NOMO-1 treated with dmso at 0.1 percent for 144 hours (cell line): ENCODE results near the gene RUVBL1.

Source experiments
- DNase-seq: peaks from one replicate; lab custom pipeline; 2025; ENCODE audit not compliant: unreplicated experiment; lab: John Stamatoyannopoulos, UW

The RUVBL1 gene

DNA sequence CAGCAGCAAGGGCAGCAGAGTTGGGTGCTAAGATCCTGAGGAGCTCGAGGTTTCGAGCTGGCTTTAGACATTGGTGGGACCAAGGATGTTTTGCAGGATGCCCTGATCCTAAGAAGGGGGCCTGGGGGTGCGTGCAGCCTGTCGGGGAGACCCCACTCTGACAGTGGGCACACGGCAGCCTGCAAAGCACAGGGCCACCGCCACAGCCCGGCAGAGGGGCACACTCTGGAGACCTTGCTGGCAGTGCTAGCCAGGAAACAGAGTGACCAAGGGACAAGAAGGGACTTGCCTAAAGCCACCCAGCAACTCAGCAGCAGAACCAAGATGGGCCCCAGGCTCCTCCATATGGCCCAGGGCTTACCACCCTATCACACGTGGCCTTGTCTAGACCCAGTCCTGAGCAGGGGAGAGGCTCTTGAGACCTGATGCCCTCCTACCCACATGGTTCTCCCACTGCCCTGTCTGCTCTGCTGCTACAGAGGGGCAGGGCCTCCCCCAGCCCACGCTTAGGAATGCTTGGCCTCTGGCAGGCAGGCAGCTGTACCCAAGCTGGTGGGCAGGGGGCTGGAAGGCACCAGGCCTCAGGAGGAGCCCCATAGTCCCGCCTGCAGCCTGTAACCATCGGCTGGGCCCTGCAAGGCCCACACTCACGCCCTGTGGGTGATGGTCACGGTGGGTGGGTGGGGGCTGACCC is 52.6 kb downstream of the RUVBL1 start:
- DNase-seq: no peak

DNA sequence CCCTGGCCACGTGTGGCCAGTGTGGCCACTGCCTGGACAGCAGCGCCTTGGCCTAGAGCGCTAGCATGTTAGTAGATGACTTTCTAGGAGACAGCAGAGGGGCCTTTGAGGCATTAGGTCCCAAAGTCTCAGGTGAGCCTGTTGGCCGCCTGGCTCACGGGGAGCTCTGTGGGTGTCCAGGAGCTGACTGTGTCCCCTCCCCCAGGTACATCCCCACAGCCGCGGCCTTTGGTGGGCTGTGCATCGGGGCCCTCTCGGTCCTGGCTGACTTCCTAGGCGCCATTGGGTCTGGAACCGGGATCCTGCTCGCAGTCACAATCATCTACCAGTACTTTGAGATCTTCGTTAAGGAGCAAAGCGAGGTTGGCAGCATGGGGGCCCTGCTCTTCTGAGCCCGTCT is 54.3 kb downstream of the RUVBL1 start:
- DNase-seq: no peak

DNA sequence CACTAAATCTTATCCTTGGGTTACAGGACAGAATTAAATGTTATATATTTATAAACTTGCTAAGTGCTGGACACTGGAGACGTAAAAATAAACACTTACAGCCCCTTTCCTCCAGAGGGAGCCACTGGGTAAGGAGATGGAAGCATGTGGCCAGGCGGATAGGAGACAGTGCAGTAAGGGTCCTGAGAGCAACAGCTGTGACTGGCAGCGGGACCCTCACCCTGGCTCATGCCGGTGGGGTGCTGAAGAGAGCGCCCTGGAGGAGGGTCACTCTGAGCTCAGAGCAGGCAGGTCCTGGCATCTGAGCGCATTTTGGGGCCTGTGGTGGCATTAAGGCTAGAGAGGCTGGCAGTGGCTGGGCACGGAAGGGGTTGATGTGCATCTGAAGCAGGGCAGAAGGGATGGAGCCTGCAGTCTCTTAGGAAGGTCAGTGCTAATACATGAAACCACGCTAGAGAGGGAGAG is 55.4 kb downstream of the RUVBL1 start:
- DNase-seq: no peak

GRCh38 chr3:128067489-128067888 is 56.1 kb downstream of the RUVBL1 start:
- peak; percentile 57 for DNase-seq

DNA sequence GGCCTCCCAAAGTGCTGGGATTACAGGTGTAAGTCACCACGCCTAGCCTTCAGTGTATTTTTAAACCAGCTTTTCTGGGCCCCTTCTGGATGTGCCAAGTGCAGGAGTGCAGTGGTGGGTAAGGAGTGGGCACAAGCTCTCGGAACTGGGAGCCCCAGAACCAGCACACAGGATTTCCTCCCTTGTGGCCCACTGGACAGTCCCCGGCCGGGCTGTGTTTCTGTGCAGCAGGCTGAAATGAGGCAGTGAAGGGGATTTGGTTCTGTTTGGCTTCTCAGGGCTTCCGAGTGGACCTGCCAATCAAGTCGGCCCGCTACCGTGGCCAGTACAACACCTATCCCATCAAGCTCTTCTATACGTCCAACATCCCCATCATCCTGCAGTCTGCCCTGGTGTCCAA is 56.9 kb downstream of the RUVBL1 start:
- no peak for DNase-seq

DNA sequence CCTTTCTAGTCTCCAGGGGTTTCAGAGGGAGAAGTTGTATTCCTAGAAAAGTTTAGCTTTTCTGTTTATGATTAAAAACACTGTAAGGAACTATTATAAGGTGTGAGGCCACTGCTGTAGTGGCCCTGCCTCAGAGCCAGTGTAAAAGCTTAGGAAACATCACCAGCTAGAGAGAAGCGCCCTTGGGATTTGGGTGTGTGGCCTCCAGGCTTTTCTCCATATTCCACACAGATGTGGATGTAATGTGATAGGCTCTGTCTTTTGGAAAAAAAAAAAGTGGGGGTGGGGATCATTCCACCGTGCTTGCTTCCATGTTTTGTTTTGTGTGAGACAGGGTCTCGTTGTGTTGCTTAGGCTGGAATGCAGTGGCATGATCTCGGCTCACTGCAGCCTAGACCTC is 57.5 kb downstream of the RUVBL1 start:
- DNase-seq: no peak

- DNase-seq: no peak
These were observed 58.6 kb downstream of the RUVBL1 start for GRCh38 chr3:128064962-128065361.

DNA sequence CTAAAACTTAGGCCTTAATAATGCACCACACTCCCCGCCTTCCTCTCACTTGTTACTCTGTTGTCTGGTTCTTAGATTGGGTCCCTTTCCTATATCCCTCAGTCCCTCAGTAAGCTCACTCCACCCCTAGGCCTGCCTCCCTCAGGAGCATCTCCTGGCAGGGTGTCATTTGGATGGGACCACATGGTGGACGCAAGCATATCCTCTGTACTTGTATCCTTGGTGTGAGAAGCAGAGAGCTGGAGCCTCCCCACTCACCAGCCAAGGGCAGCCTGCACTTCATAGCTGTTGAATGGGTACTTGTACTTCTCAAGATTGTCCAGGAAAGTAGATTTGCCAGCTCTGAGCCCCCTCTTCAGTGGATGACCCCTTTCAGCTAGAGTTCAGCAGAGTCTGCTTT is 59.7 kb downstream of the RUVBL1 start:
- no peak for DNase-seq

DNA sequence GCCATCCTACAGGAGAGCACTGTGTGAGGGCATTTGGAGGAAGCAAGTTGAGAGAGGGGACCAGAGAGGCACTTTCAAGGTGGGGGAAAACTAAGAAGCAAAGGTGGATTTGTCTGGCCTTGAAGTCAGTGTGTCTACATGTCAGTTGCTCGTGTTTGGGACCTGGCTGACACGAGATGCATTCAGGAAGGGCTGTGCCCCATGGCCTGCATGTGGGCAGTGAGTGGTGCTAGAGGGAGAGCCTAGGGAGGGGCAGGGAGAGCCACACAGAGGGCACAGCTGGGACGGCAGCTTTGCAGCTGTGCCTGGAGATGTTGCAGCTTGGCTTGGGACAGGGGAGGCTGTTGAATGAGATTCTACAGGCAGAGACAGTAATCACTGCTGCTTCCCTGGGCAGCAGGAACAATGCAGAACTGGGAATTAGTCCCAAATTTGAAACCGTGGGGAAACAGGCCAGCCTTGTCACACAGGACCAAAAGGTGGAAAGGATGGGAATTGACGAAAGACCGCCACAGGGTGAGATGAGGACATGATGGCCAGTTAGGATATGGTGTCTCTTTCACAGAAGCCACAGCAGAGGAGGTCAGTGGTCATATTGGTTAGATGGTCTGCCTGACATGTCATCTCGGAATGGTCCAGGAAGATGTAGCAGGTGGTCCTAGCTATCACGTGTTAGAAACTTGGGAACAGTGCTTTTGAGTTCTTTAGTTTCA is 61.4 kb downstream of the RUVBL1 start:
- DNase-seq: no peak

DNA sequence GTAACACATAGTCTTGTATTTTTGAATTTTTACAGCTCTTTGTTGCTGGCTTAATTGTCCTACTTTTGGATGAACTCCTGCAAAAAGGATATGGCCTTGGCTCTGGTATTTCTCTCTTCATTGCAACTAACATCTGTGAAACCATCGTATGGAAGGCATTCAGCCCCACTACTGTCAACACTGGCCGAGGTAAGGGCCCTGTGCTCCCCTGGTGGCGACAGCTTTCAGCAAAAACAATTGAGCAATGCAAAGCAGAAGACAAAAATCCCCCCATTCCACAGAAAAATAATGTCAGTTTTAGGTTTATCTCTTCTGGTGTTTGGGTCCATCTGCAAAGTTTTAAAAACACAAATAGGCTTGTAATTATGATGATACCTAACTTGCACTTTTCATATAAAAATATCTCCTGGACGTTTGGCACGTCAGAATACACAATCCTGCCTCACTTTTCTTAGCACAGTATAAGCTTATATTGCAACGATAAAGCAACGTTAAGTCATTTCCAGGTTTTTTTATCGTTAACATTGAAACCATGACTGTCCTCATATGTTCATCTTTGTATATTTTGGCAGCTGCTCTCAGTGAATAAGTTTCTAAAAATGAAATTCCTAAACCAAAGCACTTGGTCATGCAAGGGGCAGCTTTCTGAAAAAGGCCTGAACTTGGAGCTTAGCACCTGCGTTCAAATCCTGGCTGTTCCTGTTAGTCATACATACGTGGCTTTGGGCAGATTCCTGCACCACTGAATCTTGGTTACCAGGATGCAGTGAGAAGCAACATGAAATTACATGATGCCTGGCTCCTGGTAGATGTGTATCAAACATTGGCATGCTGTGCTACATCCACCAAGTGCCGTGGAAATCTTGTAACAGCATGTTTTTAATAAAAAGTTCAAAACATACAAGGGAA is 62.9 kb downstream of the RUVBL1 start:
- no peak for DNase-seq

- no peak for DNase-seq
These were observed 67.4 kb downstream of the RUVBL1 start for GRCh38 chr3:128056258-128056657.

DNA sequence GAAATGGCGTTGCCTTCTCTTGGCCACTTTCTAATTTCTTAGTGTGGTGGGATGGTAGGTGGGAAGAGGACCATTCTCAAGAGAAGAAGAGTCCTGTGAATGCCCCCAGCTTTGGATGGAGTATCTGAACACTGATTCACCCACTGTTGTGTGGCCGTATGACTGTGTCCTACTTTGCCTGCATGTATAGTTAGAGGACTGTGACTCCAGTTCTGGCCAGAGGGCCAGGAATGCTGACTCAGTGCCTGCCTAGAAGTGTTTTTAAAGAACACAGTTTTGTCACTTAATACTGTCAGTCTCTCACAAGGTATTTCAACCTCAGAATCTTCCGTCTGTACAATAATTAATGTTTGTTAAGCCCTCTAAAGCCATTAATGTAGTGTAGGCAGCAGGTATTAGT is 69.2 kb downstream of the RUVBL1 start:
- DNase-seq: no peak

- no peak for DNase-seq
These were observed 70.0 kb downstream of the RUVBL1 start for GRCh38 chr3:128053614-128054013.

DNA sequence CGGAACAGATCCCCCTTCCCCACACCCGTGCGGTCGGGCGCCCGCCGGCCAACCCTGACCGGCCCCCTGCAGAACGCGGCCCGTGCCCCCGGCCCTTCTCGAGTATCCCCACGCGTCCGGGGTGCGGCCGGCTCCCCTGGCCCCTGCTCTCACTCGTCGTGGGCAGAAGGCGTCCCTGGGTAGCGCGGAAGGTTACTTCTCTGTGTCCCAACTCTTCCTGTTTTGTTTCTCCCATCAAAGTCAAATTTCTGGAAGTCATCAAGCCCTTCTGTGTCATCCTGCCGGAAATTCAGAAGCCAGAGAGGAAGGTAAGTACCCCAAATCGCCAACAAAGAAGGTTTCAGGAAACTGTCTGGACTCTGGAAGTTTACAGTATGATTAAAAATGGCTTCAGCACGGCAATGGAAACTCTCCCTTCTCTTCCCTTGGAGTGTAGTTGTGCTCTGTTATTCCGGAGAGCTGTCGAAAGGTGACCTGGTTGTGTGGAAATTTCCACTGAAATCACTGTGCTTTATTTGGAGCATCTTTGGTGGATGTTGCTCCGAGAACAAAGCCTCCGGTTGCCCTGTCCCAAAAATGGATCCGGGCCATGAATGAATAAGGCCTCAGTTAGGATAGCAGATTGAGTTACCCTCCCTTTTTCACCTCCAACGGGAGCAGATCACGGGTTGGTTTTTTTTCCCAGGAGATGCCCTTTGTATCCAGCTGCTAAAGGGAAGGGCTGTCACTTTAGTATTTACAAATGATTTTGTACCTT is 70.8 kb downstream of the RUVBL1 start:
- no peak for DNase-seq

DNA sequence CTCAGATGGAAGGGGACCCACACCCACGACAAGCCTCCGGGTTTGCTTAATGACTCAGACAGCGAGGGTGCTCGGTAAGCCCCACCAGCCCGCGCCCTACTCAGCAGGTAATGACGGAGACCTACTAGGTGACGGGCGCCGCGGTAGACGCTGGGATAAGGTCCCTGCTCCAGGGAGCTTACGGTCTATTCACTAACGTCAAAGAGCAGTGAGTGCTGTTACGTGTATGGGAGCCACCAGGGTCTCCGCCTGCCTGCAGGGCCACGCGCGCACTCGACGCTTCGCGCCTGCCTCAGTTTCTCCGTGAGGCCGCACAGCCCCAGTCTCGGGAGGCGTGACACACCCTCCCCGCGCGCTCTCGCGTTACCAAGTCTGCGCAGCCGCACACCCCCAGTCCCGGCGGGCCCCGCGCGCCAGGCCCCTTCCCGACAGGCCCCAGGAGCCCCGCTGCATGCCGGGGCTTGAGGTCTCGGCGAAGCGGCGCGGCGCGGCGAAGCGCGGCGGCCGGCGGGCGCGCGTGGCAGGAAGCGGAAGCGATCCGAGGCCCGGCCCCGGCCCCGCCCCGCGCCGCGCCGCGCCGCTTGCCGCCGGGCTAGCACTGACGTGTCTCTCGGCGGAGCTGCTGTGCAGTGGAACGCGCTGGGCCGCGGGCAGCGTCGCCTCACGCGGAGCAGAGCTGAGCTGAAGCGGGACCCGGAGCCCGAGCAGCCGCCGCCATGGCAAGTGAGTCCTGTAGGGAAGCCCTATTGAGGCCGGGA is 71.6 kb downstream of the RUVBL1 start, which contains the start of gene SEC61A1:
Gene SEC61A1, plus strand, starts transcription at position 601 of the 758 bp plus-strand sequence. Its CDS starts 116 bp downstream, at position 717.
- peak; percentile 98 for DNase-seq

DNA sequence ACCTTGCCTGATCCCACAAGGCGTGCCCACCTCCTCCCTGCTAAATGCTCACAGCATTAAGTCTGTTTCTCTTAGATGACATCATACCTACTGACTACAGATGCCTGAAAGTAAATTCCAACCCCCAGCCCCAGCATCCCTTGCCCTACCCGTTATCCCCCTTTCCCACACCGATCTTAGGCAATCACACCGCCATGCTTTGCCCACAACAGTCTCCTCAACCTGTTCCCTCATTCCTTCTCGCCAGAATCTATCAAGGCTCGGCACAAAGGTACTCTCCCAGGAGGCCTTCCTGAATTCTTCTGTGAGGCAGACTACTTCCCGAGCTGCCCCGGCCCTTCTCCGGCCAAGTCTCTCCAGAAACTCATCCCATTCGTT is 72.2 kb downstream of the RUVBL1 start:
- DNase-seq: no peak

DNA sequence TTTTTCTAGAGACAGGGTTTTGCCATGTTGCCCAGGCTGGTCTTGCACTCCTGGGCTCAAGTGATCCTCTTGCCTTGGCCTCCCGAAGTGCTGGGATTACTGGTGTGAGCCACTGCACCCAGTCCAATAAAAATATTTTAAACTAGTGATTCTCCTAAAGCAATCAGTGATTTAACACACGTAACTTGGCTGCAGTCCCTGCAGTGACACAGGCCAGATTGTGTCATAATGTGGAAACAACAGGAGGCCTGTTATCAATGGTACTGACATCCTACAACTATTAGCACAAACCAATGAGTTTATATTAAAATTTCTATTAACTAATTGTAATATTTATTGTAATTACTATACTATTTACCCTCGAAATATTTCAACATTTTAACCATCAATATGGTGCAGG is 73.0 kb downstream of the RUVBL1 start:
- DNase-seq: no peak

DNA sequence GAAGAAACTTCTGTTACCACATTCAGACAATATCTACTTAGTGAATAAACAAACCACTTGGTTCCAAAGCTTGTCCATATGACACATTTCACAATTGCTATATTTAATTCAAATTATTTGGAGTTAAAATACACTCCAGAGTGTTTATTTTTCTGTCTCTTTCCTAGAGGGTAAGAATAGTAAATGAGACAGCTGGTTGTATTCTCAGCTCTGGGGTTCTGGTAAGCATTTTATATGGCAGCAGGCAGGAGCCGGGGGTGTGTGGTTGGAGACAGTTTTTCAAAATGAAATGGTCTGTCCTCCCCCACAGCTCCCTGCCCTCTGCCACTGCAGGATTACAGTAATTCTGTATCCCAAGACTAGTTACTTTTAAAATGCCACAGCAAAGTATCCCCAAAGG is 82.3 kb downstream of the RUVBL1 start:
- DNase-seq: no peak

GRCh38 chr3:128040660-128041059 is 83.0 kb downstream of the RUVBL1 start:
- no peak for DNase-seq

GRCh38 chr3:128040041-128040440 is 83.6 kb downstream of the RUVBL1 start:
- no peak for DNase-seq
